HPDE6-E6E7 (cell line): ENCODE measurements around the gene KCNK4.

Experiments
- DNase-seq: peaks from one replicate; pipeline ENCODE4 v3.0.0; 2011; ENCODE audit warnings: missing footprints; ENCODE audit errors: extremely low spot score

The KCNK4 gene

GRCh38 chr11:64268893-64269539 is 22.1 kb upstream of the KCNK4 start:
- no peak for DNase-seq

GRCh38 chr11:64269540-64270220 is 21.4 kb upstream of the KCNK4 start:
- peak; percentile 87 for DNase-seq

- no peak for DNase-seq
These were observed 15.9 kb upstream of the KCNK4 start for GRCh38 chr11:64275031-64275800.

GRCh38 chr11:64275841-64276240 is 15.3 kb upstream of the KCNK4 start:
- no peak for DNase-seq

- DNase-seq, result peak; percentile 83
These were observed 14.3 kb upstream of the KCNK4 start for GRCh38 chr11:64276653-64277431.

- DNase-seq, result no peak
These were observed 12.4 kb upstream of the KCNK4 start for GRCh38 chr11:64278576-64279190.

- no peak for DNase-seq
These were observed 8.9 kb upstream of the KCNK4 start for GRCh38 chr11:64281957-64282770.

- DNase-seq, result no peak
These were observed 8.0 kb upstream of the KCNK4 start for GRCh38 chr11:64283092-64283491.

- DNase-seq, result peak; percentile 98
These were observed 6.8 kb upstream of the KCNK4 start, which contains the start of gene BAD for GRCh38 chr11:64284048-64284961. Gene BAD (minus strand): TSS chr11:64284665. CDS start chr11:64284368, 297 bp downstream.

- DNase-seq, result peak; percentile 72
These were observed 5.9 kb upstream of the KCNK4 start, which contains the start of gene GPR137 for GRCh38 chr11:64284962-64285884. Gene GPR137 (plus strand): TSS chr11:64285848. CDS start chr11:64286525, 677 bp downstream.

- no peak for DNase-seq
These were observed 5.0 kb upstream of the KCNK4 start for GRCh38 chr11:64285885-64286800.

- DNase-seq, result no peak
These were observed 4.3 kb upstream of the KCNK4 start for GRCh38 chr11:64286801-64287159.

- DNase-seq, result no peak
These were observed 3.3 kb upstream of the KCNK4 start for GRCh38 chr11:64287676-64288352.

GRCh38 chr11:64288353-64288750 is 2.8 kb upstream of the KCNK4 start:
- no peak for DNase-seq

GRCh38 chr11:64289002-64289564 is 2.0 kb upstream of the KCNK4 start:
- no peak for DNase-seq
